Testis (tissue), 3 donors: ENCODE data around the gene CHKB. TPM values are rescaled to one million over a fixed set of nuclear protein-coding genes. Genes with fewer than 3 reads are reported as not detected.

Experiments used
- DNase-seq: peaks from one replicate; pipeline ENCODE4 v3.0.0-alpha.2; 2019
- H3K27ac ChIP-seq, 2 donors: fragments of 200-600 bp; sonication (generic); one replicate each; pipeline ENCODE4 v1.5.1; 2019
- H3K27me3 ChIP-seq: fragments of 200-600 bp; sonication (generic); one replicate; pipeline ENCODE4 v1.5.1; 2019
- H3K36me3 ChIP-seq: fragments of 200-600 bp; sonication (generic); one replicate; pipeline ENCODE4 v1.5.1; 2017; ENCODE audit warnings: low read depth; ENCODE audit errors: missing control alignments
- H3K4me1 ChIP-seq: fragments of 200-600 bp; sonication (generic); one replicate; pipeline ENCODE4 v1.5.1; 2019
- H3K4me3 ChIP-seq, 2 donors: fragments of 200-600 bp; sonication (generic); one replicate each; pipeline ENCODE4 v1.5.1; 2017 to 2019
- H3K9me3 ChIP-seq: fragments of 200-600 bp; sonication (generic); one replicate; pipeline ENCODE4 v1.5.1; 2017
- POLR2A ChIP-seq: fragments of 450-650 bp; IDR thresholded peaks from one replicate; pipeline ENCODE4 v1.6.1; 2017; ENCODE audit warnings: antibody characterized with exemption, mild to moderate bottlenecking, moderate library complexity
- WGBS, 2 donors: methylation state at CpG; one replicate each; pipeline ENCODE4 v1.1.5; 2018; 5-methylcytosine and 5-hydroxymethylcytosine counted together
- intact Hi-C: fragments of 100-400 bp; cut with DNase I; formaldehyde crosslinking; loops from one replicate; pipeline ENCODE4 v1.15.1; 2023; ENCODE audit warnings: low total_unique reads
- polyA plus RNA-seq: library from polyadenylated mRNA; stranded (reverse); fragments of 350-450 nt; fragmentation: Illumina TruSeq; extraction: RNeasy Lipid Tissue Mini Kit (QIAGEN cat#74804); gene quantifications from one replicate; pipeline ENCODE4 v1.2.3, GENCODE V29; 2014; ENCODE audit warnings: low read depth, low replicate concordance; ENCODE audit not compliant: insufficient read depth
- total RNA-seq, 2 donors: library from RNA; depleted of rRNA; stranded (reverse); fragments of >200 nt; gene quantifications; one replicate each; pipeline ENCODE4 v1.2.3, GENCODE V29; 2016
- TF ChIP-seq, protein P1 (sequence below), 3 experiments: fragments of 450-650 bp in 2 of 3; fragments of 200-600 bp in 1 of 3; sonication (generic) in 1 of 3; IDR thresholded peaks; one replicate each; pipeline ENCODE4 v1.5.1; 2016 to 2019; ENCODE audit warnings: antibody characterized with exemption in 3 of 3, mild to moderate bottlenecking in 2 of 3, moderate library complexity in 1 of 3

Gene CHKB
- total and polyA plus RNA-seq, 3 donors from 2014 or later = 88.4 to 98.9 (median 89.6) TPM

DNA sequence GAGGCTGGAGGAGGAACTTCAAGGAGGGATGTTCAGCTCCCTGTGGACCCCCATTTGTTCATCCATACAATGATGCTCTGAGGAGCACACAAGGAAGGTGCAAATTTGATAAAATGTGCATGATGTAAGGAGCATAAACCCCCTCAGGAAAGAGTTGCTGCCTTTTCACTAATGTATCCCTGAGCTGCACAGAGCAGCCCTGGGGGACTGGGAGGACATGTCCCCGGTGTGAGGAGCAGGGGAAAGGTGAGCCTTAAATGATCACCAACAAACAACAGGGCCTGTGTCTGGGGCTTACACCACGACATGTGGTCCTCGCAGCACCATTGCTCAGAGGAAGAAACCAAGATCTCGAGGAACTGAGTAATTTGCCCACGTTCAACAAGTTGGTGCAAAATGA, 14.4 kb upstream of the CHKB start:
- Histone ChIP-seq H3K27ac (no peak overlapping the region), H3K4me1 (peaks cover 11% of the 10 kb centered on the region), H3K9me3 (no peaks in the 10 kb centered on the region), H3K27me3 (no peaks in the 10 kb centered on the region), H3K36me3 (no peaks in the 10 kb centered on the region), H3K4me3 (no peak overlapping the region)
- 91 to 94% methylated on average over 5 of the region's 5 CpGs for WGBS, 2 donors
- no peak for TF ChIP-seq POLR2A
- TF ChIP-seq, protein P1, sequence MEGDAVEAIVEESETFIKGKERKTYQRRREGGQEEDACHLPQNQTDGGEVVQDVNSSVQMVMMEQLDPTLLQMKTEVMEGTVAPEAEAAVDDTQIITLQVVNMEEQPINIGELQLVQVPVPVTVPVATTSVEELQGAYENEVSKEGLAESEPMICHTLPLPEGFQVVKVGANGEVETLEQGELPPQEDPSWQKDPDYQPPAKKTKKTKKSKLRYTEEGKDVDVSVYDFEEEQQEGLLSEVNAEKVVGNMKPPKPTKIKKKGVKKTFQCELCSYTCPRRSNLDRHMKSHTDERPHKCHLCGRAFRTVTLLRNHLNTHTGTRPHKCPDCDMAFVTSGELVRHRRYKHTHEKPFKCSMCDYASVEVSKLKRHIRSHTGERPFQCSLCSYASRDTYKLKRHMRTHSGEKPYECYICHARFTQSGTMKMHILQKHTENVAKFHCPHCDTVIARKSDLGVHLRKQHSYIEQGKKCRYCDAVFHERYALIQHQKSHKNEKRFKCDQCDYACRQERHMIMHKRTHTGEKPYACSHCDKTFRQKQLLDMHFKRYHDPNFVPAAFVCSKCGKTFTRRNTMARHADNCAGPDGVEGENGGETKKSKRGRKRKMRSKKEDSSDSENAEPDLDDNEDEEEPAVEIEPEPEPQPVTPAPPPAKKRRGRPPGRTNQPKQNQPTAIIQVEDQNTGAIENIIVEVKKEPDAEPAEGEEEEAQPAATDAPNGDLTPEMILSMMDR (IDR thresholded peaks at IDR 0.05) = no peak
- intact Hi-C loops = no loop called here
- DNase-seq = no peak

DNA sequence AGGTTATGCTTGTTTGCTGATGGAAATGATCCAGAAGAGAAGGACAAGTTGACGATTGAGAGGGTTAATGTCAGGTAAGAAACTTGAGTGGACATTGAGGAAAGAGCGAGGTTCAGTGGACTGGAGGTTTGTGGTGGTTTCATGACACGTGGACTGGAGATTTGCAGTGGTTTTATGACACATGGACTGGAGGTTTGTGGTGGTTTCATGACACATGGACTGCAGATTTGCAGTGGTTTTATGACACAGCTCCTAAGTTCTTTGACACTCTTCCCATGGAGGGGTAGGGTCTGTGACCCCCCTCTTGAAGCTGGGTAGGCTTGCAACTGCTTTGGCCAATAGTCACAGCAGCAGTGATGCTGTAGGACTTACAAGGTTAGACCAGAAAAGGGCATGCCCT, 12.5 kb upstream of the CHKB start:
- no peak for DNase-seq
- Histone ChIP-seq H3K4me3 (no peak overlapping the region), H3K9me3 (no peaks in the 10 kb centered on the region), H3K27ac (no peak overlapping the region), H3K36me3 (no peaks in the 10 kb centered on the region), H3K27me3 (no peaks in the 10 kb centered on the region), H3K4me1 (peaks cover 4% of the 10 kb centered on the region)
- intact Hi-C loops = no loop called here
- TF ChIP-seq POLR2A = no peak
- TF ChIP-seq, protein P1 (IDR thresholded peaks at IDR 0.05) = no peak
- WGBS, 2 donors = 88 to 94% methylated on average over 3 of the region's 3 CpGs

DNA sequence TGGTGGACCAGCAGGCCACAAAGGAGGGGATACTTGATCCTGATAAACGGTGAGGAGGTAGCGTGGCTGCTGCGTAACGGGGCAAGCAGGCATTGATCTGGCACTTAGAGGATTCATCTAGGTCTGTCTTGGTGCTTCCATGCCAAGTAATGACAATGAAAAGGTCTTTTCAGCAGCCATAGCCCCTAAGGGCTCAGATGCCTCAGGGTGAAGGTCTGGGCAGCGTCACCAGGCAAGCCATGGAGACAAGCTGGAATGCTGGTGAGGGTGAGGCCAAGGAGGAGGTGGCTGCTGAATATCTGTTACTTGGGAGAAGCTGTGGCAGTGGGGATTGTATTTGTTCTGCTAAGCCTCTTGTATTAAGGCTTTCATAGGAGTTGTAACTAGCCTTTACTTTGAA, 4.8 kb upstream of the CHKB start:
- Histone ChIP-seq H3K4me1 (peaks cover 6% of the 10 kb centered on the region), H3K27ac (no peak overlapping the region), H3K4me3 (no peak overlapping the region), H3K36me3 (no peaks in the 10 kb centered on the region), H3K27me3 (no peaks in the 10 kb centered on the region), H3K9me3 (no peaks in the 10 kb centered on the region)
- WGBS, 2 donors = 94 to 96% methylated on average over 5 of the region's 5 CpGs
- intact Hi-C loops = no loop called here
- no peak for DNase-seq
- TF ChIP-seq POLR2A = no peak
- TF ChIP-seq, protein P1 (IDR thresholded peaks at IDR 0.05) = no peak

DNA sequence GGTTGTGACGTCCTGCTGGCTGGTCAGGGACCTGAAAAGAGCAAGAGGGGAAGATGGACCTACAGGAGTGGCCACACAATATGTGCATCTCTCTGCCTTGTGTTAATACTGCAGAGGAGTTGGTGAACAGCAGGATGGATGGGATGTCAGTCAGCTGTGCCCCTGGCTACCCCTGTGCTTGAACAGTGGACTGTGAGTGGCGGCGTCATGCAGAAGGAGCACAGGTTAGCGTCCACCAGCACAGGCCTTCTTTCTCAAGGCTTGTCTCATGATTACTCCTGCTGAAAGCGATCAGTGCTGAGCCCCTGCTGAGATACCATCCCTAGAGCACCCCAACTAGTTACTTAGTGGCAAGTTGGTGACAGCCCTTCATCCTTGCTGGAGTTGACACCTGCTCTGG, 3.8 kb upstream of the CHKB start:
- no peaks in the 10 kb centered on the region for H3K9me3 ChIP-seq
- 72 to 92% methylated on average over 5 of the region's 5 CpGs for WGBS, 2 donors
- intact Hi-C loops = no loop called here

DNA sequence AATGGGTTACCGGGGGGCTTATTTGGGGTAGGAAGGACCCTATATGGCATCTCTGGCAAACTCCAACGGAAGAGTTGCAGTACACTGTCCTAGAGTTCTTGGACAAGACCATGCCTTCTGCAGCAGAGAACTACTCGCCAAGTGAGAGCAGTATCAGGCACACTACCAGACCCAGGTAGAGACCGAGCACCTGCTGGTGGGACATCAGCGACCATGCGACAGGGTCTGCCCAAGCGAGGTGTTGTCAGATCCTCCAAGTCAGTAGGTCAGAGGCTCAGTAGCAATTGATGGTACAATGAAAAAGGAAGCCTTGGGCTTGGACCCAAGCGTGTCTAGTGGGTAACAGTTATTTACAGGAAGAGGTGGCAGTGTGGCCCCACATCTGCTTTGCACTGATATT, 3.1 kb upstream of the CHKB start:
- no peak for TF ChIP-seq POLR2A
- TF ChIP-seq, protein P1 (IDR thresholded peaks at IDR 0.05) = no peak
- no peak for DNase-seq
- H3K9me3 ChIP-seq = no peaks in the 10 kb centered on the region
- no peak overlapping the region for H3K27ac ChIP-seq
- H3K36me3 ChIP-seq = no peaks in the 10 kb centered on the region
- 93 to 97% methylated on average over 8 of the region's 8 CpGs for WGBS, 2 donors
- H3K4me3 ChIP-seq = no peak overlapping the region
- intact Hi-C loops = no loop called here
- no peaks in the 10 kb centered on the region for H3K27me3 ChIP-seq
- peaks cover 14% of the 10 kb centered on the region for H3K4me1 ChIP-seq

More for the DNA sequence above, 3.8 kb upstream of the CHKB start:
- Histone ChIP-seq H3K4me1 (peaks cover 11% of the 10 kb centered on the region), H3K36me3 (no peaks in the 10 kb centered on the region), H3K27me3 (no peaks in the 10 kb centered on the region), H3K27ac (no peak overlapping the region), H3K4me3 (no peak overlapping the region)
- TF ChIP-seq, protein P1 (IDR thresholded peaks at IDR 0.05) = no peak
- TF ChIP-seq POLR2A = no peak
- DNase-seq = no peak
